Ovary (tissue), 3 donors: ENCODE results near the gene CRTC3.

Experiments used
- CTCF ChIP-seq, 3 donors: fragments of 450-650 bp in 2 of 3; fragments of 200-600 bp in 1 of 3; IDR thresholded peaks; one replicate each; pipeline versions ENCODE4 v1.5.1 to v1.8.0; 2016 to 2022; ENCODE audit warnings: antibody characterized with exemption in 3 of 3, mild to moderate bottlenecking in 1 of 3
- EP300 ChIP-seq: sonication (generic); formaldehyde crosslinking; IDR thresholded peaks from one replicate; pipeline ENCODE4 v1.6.1; 2017; ENCODE audit warnings: antibody characterized with exemption
- donor health status: DM: no; HTN: no; CAD: no.

GRCh38 chr15:90675464-90675863 is 145.7 kb downstream of the CRTC3 start:
- no peak for TF ChIP-seq EP300
- no peak for TF ChIP-seq CTCF (IDR thresholded peaks at IDR 0.05)
